HEK293T (cell line): ENCODE data around the gene TMEM95.

ENCODE experiments used
- BHLHE40 ChIP-seq: fragments of 450-650 bp; IDR thresholded peaks from 2 replicates; pipeline ENCODE4 v1.6.1; 2016; ENCODE audit warnings: mild to moderate bottlenecking, moderate library complexity, borderline replicate concordance
- FOXA1 ChIP-seq: fragments of 450-650 bp; IDR thresholded peaks from 2 replicates; pipeline ENCODE4 v1.6.1; 2016; ENCODE audit warnings: mild to moderate bottlenecking
- HDGF ChIP-seq: fragments of 450-650 bp; IDR thresholded peaks from 2 replicates; pipeline ENCODE4 v1.6.1; 2017; ENCODE audit warnings: antibody characterized with exemption, borderline replicate concordance
- NFRKB ChIP-seq: fragments of 450-650 bp; IDR thresholded peaks from 2 replicates; pipeline ENCODE4 v1.6.1; 2016; ENCODE audit warnings: mild to moderate bottlenecking, moderate library complexity
- SP1 ChIP-seq: fragments of 450-650 bp; IDR thresholded peaks from 2 replicates; pipeline ENCODE4 v1.6.1; 2017
- SUZ12 ChIP-seq: fragments of 450-650 bp; IDR thresholded peaks from 2 replicates; pipeline ENCODE4 v1.6.1; 2016; ENCODE audit warnings: mild to moderate bottlenecking
- TARDBP ChIP-seq: fragments of 450-650 bp; IDR thresholded peaks from 2 replicates; pipeline ENCODE4 v1.6.1; 2016
- ZNF384 ChIP-seq: fragments of 450-650 bp; IDR thresholded peaks from 2 replicates; pipeline ENCODE4 v1.6.1; 2016

DNA sequence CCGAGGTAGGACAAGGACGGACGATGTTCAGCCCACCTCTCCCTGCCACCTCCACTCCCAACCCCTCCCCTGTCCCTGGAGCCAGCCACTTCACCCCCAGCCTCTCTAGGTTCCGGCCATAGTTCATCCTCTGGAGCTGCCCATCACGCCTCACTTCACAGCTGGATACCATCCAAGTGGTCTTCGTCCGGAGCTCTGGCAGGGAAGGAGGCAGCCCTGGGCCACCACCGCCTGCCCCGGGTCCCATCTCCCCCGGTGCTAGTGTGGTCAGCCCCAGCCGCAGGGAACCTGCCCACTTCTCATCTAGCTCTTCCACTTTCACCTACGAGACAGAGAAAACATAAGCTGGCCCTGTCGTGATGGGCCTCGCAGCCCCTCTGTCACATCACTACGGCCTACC lies 33.5 kb upstream of the TMEM95 start:
- TF ChIP-seq HDGF = no peak
- no peak for TF ChIP-seq TARDBP
- TF ChIP-seq SP1 = no peak
- TF ChIP-seq FOXA1 = no peak
- no peak for TF ChIP-seq SUZ12
- TF ChIP-seq NFRKB = no peak
- no peak for TF ChIP-seq ZNF384
- TF ChIP-seq BHLHE40 = no peak
